Transverse colon (tissue), 4 donors: Measurements from ENCODE around the gene CD14. TPM values are rescaled to one million over a fixed set of nuclear protein-coding genes. Genes with fewer than 3 reads are reported as not detected.

Source experiments
- DNase-seq: peaks from one replicate; pipeline ENCODE4 v3.0.0-alpha.2; 2019
- H3K27ac ChIP-seq, 4 donors: fragments of 200-600 bp; sonication (generic); 2 replicates each; pipeline ENCODE4 v1.5.1; 2016 to 2018; ENCODE audit warnings: inconsistent platforms in 4 of 4
- H3K27me3 ChIP-seq: fragments of 200-600 bp; sonication (generic); 2 replicates; pipeline ENCODE4 v1.5.1; 2017; ENCODE audit warnings: inconsistent platforms
- H3K36me3 ChIP-seq, 4 donors: fragments of 200-600 bp; sonication (generic); 2 replicates each; pipeline ENCODE4 v1.5.1; 2017 to 2019; ENCODE audit warnings: inconsistent platforms in 4 of 4
- H3K4me1 ChIP-seq, 4 donors: fragments of 200-600 bp; sonication (generic); 2 replicates each; pipeline ENCODE4 v1.5.1; 2017 to 2020; ENCODE audit warnings: inconsistent platforms in 4 of 4
- H3K4me3 ChIP-seq, 4 donors: fragments of 200-600 bp; sonication (generic); 1 replicate in 1 of 4; 2 replicates in 3 of 4; pipeline versions ENCODE4 v1.5.1 to v1.6.1; 2017 to 2019; ENCODE audit warnings: inconsistent platforms in 4 of 4
- H3K9me3 ChIP-seq, 2 donors: fragments of 200-600 bp; sonication (generic); 2 replicates each; pipeline ENCODE4 v1.5.1; 2017 to 2019; ENCODE audit warnings: inconsistent platforms in 2 of 2
- EP300 ChIP-seq: sonication (generic); formaldehyde crosslinking; IDR thresholded peaks from one replicate; pipeline ENCODE4 v1.6.1; 2017; ENCODE audit warnings: antibody characterized with exemption, low read depth
- POLR2A ChIP-seq: fragments of 450-650 bp; IDR thresholded peaks from one replicate; pipeline ENCODE4 v1.6.1; 2016; ENCODE audit warnings: antibody characterized with exemption, mild to moderate bottlenecking, moderate library complexity
- POLR2AphosphoS5 ChIP-seq, 3 donors: sonication (generic); formaldehyde crosslinking; IDR thresholded peaks; one replicate each; pipeline ENCODE4 v1.6.1; 2016; ENCODE audit warnings: antibody characterized with exemption in 3 of 3
- WGBS, 2 donors: methylation state at CpG; one replicate each; pipeline ENCODE4 v1.1.5; 2018; ENCODE audit warnings: low coverage in 1 of 2; 5-methylcytosine and 5-hydroxymethylcytosine counted together
- in situ Hi-C, 4 donors: fragments of 200-750 bp; cut with MboI; loops; one replicate each; pipeline versions ENCODE4 v1.15.0 to v1.15.1; 2017; ENCODE audit warnings: low sequenced_read_pairs in 3 of 4, low pct_ligation_motif_present in 1 of 4, low pct_unique_long_range_greater_than_20kb in 1 of 4
- intact Hi-C: fragments of 100-400 bp; cut with DNase I; formaldehyde crosslinking; loops from one replicate; pipeline ENCODE4 v1.15.1; 2023; ENCODE audit warnings: low total_unique reads
- total RNA-seq, 4 donors: library from RNA; depleted of rRNA; stranded (reverse); fragments of >200 nt; gene quantifications; one replicate each; pipeline ENCODE4 v1.1.0, GENCODE V29; 2016
- TF ChIP-seq, protein P1 (sequence below), 5 experiments: fragments of 200-600 bp in 3 of 5; fragments of 450-650 bp in 2 of 5; sonication (generic) in 3 of 5; IDR thresholded peaks; 1 replicate in 2 of 5; 2 replicates in 3 of 5; pipeline ENCODE4 v1.5.1; 2016 to 2017; ENCODE audit warnings: antibody characterized with exemption in 5 of 5, inconsistent platforms in 3 of 5, mild to moderate bottlenecking in 2 of 5, moderate library complexity in 1 of 5

CD14 gene
- total RNA-seq, 4 donors from 2014 or later: 3.6 to 92.4 (median 45.6) TPM

DNA sequence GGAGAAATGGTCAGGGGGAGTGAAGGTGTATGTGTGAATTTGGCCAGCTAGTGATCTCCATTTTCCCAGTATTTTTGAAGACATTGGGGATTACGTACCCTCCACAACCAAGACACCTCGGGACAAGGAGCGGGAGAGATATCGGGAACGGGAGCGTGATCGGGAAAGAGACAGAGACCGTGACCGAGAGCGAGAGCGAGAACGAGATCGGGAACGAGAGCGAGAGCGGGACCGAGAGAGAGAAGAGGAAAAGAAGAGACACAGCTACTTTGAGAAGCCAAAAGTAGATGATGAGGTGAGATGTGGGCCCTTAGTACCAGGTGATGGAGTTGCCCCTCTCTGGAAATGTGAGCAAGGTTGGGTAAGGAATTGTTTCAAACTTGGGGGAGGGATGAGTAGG lies 25.9 kb upstream of the CD14 start:
- intact Hi-C loops: no loop called here
- DNase-seq: no peak
- H3K4me1 ChIP-seq: peaks cover 0 to 6% (median 2%) of the 10 kb centered on the region in 4 donors
- WGBS, 2 donors: 96 to 98% methylated on average over 17 of the region's 17 CpGs
- in situ Hi-C loops: loop anchor here in 1 of 4 donors (25.0 kb wide), 2 partner anchors 97 to 272 kb away; partner anchors contain the start of genes APBB3, SLC35A4 and SRA1
- H3K36me3 ChIP-seq: peaks cover 0 to 85% (median 43%) of the 10 kb centered on the region in 4 donors
- H3K27ac ChIP-seq: no peak overlapping the region
- no peaks in the 10 kb centered on the region for H3K9me3 ChIP-seq
- H3K27me3 ChIP-seq: no peaks in the 10 kb centered on the region
- H3K4me3 ChIP-seq: no peak overlapping the region
- TF ChIP-seq, protein P1, sequence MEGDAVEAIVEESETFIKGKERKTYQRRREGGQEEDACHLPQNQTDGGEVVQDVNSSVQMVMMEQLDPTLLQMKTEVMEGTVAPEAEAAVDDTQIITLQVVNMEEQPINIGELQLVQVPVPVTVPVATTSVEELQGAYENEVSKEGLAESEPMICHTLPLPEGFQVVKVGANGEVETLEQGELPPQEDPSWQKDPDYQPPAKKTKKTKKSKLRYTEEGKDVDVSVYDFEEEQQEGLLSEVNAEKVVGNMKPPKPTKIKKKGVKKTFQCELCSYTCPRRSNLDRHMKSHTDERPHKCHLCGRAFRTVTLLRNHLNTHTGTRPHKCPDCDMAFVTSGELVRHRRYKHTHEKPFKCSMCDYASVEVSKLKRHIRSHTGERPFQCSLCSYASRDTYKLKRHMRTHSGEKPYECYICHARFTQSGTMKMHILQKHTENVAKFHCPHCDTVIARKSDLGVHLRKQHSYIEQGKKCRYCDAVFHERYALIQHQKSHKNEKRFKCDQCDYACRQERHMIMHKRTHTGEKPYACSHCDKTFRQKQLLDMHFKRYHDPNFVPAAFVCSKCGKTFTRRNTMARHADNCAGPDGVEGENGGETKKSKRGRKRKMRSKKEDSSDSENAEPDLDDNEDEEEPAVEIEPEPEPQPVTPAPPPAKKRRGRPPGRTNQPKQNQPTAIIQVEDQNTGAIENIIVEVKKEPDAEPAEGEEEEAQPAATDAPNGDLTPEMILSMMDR (IDR thresholded peaks at IDR 0.05): no peak
- no peak for TF ChIP-seq EP300
- TF ChIP-seq POLR2A: no peak
- no peak for TF ChIP-seq POLR2AphosphoS5 (IDR thresholded peaks at IDR 0.05)

GRCh38 chr5:140647042-140647419 lies 14.1 kb upstream of the CD14 start:
- intact Hi-C loops (no loop called here), in situ Hi-C loops (no loop called here)
- peak overlapping the region; percentile 88 to 95 (median 90) for H3K27ac ChIP-seq
- no peaks in the 10 kb centered on the region for H3K9me3 ChIP-seq
- no peaks in the 10 kb centered on the region for H3K27me3 ChIP-seq
- H3K36me3 ChIP-seq: peaks cover 0 to 17% (median 5%) of the 10 kb centered on the region in 4 donors
- DNase-seq: no peak
- H3K4me3 ChIP-seq: peak overlapping the region; percentile 77 to 98 (median 88)
- no peak for TF ChIP-seq POLR2A
- TF ChIP-seq, protein P1 (IDR thresholded peaks at IDR 0.05): no peak
- TF ChIP-seq EP300: no peak
- TF ChIP-seq POLR2AphosphoS5 (IDR thresholded peaks at IDR 0.05): no peak
- WGBS, 2 donors: 0% methylated on average over 4 to 21 of the region's 27 CpGs
- peaks cover 18 to 27% (median 21%) of the 10 kb centered on the region in 4 donors for H3K4me1 ChIP-seq

DNA sequence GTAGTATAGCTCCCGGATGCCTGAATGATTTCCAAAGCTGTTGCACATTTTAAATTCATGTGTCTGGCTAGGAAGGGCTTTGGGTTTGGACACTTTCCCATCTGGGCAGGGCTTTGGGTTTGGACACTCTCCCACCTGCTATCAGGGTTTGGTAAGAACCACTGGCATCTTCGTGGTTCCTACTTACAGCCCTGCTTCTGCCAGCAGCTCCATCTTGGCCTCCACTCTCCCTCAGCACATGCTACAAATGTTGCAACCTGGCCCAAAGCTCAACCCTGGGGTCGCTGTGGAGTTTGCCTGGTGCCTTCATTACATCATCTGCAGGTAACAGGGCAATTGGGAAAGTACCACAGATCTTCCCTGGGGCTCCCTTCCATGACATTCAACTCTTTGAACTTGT lies 9.7 kb upstream of the CD14 start:
- peaks cover 14 to 34% (median 26%) of the 10 kb centered on the region in 4 donors for H3K4me1 ChIP-seq
- TF ChIP-seq, protein P1 (IDR thresholded peaks at IDR 0.05): no peak
- no peak for TF ChIP-seq POLR2AphosphoS5 (IDR thresholded peaks at IDR 0.05)
- no peaks in the 10 kb centered on the region for H3K36me3 ChIP-seq
- WGBS, 2 donors: 78% methylated on average over 3 of the region's 3 CpGs; no CpG with 5 or more reads in 1 of the 2 donors
- H3K27ac ChIP-seq: no peak overlapping the region
- H3K27me3 ChIP-seq: no peaks in the 10 kb centered on the region
- in situ Hi-C loops (no loop called here), intact Hi-C loops (no loop called here)
- no peak overlapping the region for H3K4me3 ChIP-seq
- H3K9me3 ChIP-seq: no peaks in the 10 kb centered on the region
- no peak for DNase-seq

GRCh38 chr5:140641716-140642115 lies 8.7 kb upstream of the CD14 start:
- TF ChIP-seq POLR2A: no peak
- TF ChIP-seq POLR2AphosphoS5 (IDR thresholded peaks at IDR 0.05): no peak
- no peak for TF ChIP-seq EP300
- TF ChIP-seq, protein P1 (IDR thresholded peaks at IDR 0.05): no peak
- DNase-seq: no peak
- 86% methylated on average over 8 of the region's 8 CpGs; no CpG with 5 or more reads in 1 of the 2 donors for WGBS, 2 donors

More at GRCh38 chr5:140641716-140642115, 8.7 kb upstream of the CD14 start:
- Histone ChIP-seq H3K36me3 (no peaks in the 10 kb centered on the region), H3K4me3 (no peak overlapping the region), H3K27me3 (no peaks in the 10 kb centered on the region), H3K9me3 (no peaks in the 10 kb centered on the region), H3K4me1 (peaks cover 13 to 32% (median 24%) of the 10 kb centered on the region in 4 donors), H3K27ac (no peak overlapping the region)
- in situ Hi-C loops: no loop called here
- intact Hi-C loops: no loop called here
